ENCODE measurements around the gene ZNF24.

ZNF24 gene

GRCh38 chr18:35290094-35290735, 54.0 kb downstream of the ZNF24 start, which contains the start of gene ZSCAN30:
TSS of gene ZSCAN30 (minus strand) at chr18:35290229. CDS start at chr18:35264352, 25,877 bp downstream.
- DNase-seq: peak; percentile 89 to 95 (median 92)

- no peak for DNase-seq
Observed at GRCh38 chr18:35289727-35290093, 54.5 kb downstream of the ZNF24 start.

- DNase-seq: no peak
Observed at GRCh38 chr18:35289293-35289692, 54.9 kb downstream of the ZNF24 start.

- DNase-seq: no peak
Observed at GRCh38 chr18:35284841-35285240, 59.4 kb downstream of the ZNF24 start.

- no peak for DNase-seq
Observed at GRCh38 chr18:35283923-35284794, 60.1 kb downstream of the ZNF24 start.

- DNase-seq: no peak
Observed at GRCh38 chr18:35282353-35282752, 61.9 kb downstream of the ZNF24 start.
